Type B pancreatic cell (in vitro differentiated cells): Measurements from ENCODE around the gene BIN1. TPM values are rescaled to one million over a fixed set of nuclear protein-coding genes. Genes with fewer than 3 reads are reported as not detected.

Experiments
- DNase-seq: peaks from one replicate; pipeline ENCODE4 v3.0.0; 2021; ENCODE audit warnings: mixed read lengths; ENCODE audit not compliant: unreplicated experiment; ENCODE audit errors: extremely low spot score
- H3K27ac Mint-ChIP-seq: 2 replicates; pipeline ENCODE4 v1.8.0; 2021; ENCODE audit warnings: mild to moderate bottlenecking, mixed read lengths
- H3K27me3 Mint-ChIP-seq: 2 replicates; pipeline ENCODE4 v1.8.0; 2021; ENCODE audit warnings: mixed read lengths
- H3K36me3 Mint-ChIP-seq: 2 replicates; pipeline ENCODE4 v1.8.0; 2021; ENCODE audit warnings: mixed read lengths
- H3K4me1 Mint-ChIP-seq: one replicate; pipeline ENCODE4 v1.8.0; 2021; ENCODE audit warnings: mixed read lengths; ENCODE audit not compliant: unreplicated experiment
- H3K4me3 Mint-ChIP-seq: 2 replicates; pipeline ENCODE4 v1.8.0; 2021; ENCODE audit warnings: mild to moderate bottlenecking, mixed read lengths
- H3K9me3 Mint-ChIP-seq: 2 replicates; pipeline ENCODE4 v1.8.0; 2021; ENCODE audit warnings: mixed read lengths
- total RNA-seq: library from RNA; stranded (reverse); gene quantifications from 2 replicates; pipeline ENCODE4 v1.2.1, GENCODE V29; 2021; ENCODE audit warnings: low replicate concordance
- TF ChIP-seq, protein P1 (sequence below): fragments of 200-600 bp; sonication (generic); conservative IDR thresholded peaks from 2 replicates; pipeline ENCODE4 v1.5.0; 2021; ENCODE audit warnings: antibody characterized with exemption, mild to moderate bottlenecking

The BIN1 gene
- total RNA-seq, 1 donor from 2014 or later, result 63.4 TPM

DNA sequence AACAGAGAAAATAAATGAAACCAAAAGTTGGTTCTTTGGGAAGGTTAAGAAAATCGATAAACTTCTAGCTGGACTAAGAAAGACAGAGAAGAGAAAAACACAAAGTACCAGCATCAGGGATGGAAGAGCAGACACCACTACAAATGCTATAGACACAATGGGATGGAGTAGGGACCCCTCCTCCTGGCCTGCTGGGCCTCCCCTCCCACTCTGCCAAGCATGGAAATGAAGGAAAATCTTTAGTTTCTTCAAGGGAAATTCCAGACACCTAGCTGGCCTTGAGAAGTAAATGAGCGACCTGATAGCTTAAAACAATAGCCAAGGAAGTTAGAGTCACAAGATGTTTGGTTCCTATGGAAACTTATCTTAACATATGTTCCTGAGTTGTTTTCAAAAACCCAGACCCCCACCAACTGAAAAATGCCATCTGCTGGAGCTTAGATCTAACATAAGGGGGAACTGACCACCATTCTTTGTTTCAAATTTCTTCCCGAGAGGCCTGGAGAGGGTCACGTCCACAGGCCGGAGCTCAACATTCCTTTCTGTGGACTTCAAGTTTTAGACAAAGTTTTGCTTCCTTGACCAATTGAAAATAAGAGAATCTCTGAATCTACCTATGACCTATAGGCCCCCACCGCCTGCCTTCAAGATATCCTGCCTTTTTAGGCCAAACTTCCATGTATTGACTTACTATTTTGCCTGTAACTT, 101.9 kb downstream of the BIN1 start:
- no peak overlapping the region for H3K4me3 Mint-ChIP-seq

DNA sequence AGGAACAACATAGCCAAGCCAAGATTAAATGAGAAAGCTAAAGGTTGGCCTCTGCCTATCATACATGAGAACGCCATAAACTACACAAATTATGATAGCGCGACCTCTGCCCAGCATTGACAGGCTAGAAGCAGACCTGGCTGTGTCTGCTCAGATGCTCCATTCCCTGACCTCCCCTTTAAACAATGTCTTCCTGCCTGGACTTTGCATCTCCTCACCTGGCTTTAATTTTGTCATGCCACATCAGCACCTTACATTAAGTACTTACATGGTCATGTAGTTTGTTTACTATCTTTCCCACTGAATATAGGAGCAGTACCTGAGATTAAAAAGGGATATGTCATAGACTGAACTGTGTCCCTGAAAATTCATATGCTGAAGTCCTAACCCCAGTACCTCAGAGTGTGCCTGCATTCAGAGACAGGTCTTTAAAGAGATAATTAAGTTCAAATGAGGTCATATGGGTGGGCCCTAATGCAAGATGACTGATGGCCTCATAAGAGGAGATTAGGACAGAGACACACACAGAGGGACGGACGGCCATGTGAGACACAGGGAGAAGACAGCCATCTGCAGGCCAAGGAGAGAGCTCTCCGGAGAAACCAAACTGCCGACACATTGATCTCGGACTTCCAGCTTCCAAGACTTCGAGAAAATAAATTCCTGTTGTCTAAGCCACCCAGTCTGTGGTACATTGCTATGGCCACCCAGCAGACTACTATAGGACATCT, 103.7 kb downstream of the BIN1 start:
- Mint-ChIP-seq H3K27ac (peak overlapping the region; percentile 4), H3K36me3 (no peaks in the 10 kb centered on the region), H3K9me3 (no peaks in the 10 kb centered on the region), H3K27me3 (no peaks in the 10 kb centered on the region), H3K4me1 (peaks cover 14% of the 10 kb centered on the region), H3K4me3 (no peak overlapping the region)
- TF ChIP-seq, protein P1, sequence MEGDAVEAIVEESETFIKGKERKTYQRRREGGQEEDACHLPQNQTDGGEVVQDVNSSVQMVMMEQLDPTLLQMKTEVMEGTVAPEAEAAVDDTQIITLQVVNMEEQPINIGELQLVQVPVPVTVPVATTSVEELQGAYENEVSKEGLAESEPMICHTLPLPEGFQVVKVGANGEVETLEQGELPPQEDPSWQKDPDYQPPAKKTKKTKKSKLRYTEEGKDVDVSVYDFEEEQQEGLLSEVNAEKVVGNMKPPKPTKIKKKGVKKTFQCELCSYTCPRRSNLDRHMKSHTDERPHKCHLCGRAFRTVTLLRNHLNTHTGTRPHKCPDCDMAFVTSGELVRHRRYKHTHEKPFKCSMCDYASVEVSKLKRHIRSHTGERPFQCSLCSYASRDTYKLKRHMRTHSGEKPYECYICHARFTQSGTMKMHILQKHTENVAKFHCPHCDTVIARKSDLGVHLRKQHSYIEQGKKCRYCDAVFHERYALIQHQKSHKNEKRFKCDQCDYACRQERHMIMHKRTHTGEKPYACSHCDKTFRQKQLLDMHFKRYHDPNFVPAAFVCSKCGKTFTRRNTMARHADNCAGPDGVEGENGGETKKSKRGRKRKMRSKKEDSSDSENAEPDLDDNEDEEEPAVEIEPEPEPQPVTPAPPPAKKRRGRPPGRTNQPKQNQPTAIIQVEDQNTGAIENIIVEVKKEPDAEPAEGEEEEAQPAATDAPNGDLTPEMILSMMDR, result no peak
- no peak for DNase-seq

More for the DNA sequence above, 101.9 kb downstream of the BIN1 start:
- Mint-ChIP-seq H3K36me3 (no peaks in the 10 kb centered on the region), H3K9me3 (no peaks in the 10 kb centered on the region), H3K27ac (no peak overlapping the region), H3K4me1 (peaks cover 14% of the 10 kb centered on the region), H3K27me3 (no peaks in the 10 kb centered on the region)
- no peak for DNase-seq
- TF ChIP-seq, protein P1, result no peak

DNA sequence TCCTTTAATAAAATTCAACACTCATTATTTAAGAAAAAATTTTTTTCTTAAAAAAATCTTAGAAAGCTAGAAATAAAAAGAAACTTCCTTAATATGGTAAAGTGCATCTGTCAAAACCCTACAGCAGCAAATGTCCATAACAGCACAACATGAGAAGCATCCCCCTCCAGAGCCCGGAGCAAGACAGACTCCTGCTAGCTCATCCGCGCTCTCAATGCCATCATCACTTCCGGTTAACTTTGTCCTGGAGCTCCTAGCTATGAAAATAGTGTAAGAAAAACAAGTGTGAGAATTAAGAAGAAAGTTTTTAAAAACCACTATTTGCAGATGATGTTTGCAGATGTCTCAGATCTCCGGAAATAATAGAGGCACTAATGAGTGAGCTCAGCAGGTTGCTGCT, 105.2 kb downstream of the BIN1 start:
- H3K36me3 Mint-ChIP-seq, result no peaks in the 10 kb centered on the region
- TF ChIP-seq, protein P1, result no peak
- no peak overlapping the region for H3K4me3 Mint-ChIP-seq
- peaks cover 15% of the 10 kb centered on the region for H3K4me1 Mint-ChIP-seq
- no peak for DNase-seq
- no peaks in the 10 kb centered on the region for H3K9me3 Mint-ChIP-seq
- no peak overlapping the region for H3K27ac Mint-ChIP-seq
- H3K27me3 Mint-ChIP-seq, result no peaks in the 10 kb centered on the region

DNA sequence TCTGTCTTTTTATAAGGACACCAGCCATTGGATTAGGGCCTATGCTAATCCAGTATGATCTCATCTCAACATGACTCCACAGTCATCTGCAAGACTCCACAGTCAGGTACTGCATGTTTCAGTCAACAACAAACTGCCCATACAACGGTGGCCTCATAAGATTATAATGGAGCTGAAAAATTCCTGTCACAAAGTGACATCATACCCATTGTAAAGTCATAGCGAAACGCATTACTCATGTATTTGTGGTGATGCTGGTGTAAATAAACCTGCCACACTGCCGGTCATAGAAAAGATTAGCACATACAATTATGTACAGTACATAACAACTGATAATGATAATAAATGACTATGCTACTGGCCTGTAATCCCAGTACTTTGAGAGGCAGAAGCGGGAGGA, 106.0 kb downstream of the BIN1 start:
- TF ChIP-seq, protein P1, result no peak
- H3K27me3 Mint-ChIP-seq, result no peaks in the 10 kb centered on the region
- no peak for DNase-seq
- H3K27ac Mint-ChIP-seq, result peak overlapping the region; percentile 75
- H3K4me3 Mint-ChIP-seq, result no peak overlapping the region
- no peaks in the 10 kb centered on the region for H3K9me3 Mint-ChIP-seq
- H3K4me1 Mint-ChIP-seq, result peaks cover 23% of the 10 kb centered on the region
- H3K36me3 Mint-ChIP-seq, result no peaks in the 10 kb centered on the region

DNA sequence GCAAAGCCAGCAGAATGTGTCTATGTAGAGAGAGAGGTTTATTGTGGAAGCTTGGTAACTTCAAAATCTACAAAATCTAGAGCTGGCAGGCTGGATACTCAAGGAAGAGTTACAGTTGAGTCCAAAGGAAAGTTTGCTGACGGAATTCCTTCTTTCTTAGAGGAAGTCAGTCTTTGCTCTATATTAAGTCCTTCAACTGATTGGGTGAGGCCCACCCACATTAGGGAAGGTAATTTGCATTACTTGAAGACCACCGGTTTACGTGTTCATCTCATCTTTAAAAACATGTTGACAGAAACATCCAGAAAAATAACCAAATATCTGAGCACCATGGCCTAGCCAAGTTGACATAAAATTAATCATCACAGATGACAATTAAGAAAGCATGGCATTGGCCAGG, 106.8 kb downstream of the BIN1 start:
- TF ChIP-seq, protein P1, result no peak
- no peak for DNase-seq
- H3K9me3 Mint-ChIP-seq, result no peaks in the 10 kb centered on the region
- H3K27me3 Mint-ChIP-seq, result no peaks in the 10 kb centered on the region
- no peak overlapping the region for H3K27ac Mint-ChIP-seq
- H3K4me1 Mint-ChIP-seq, result peaks cover 25% of the 10 kb centered on the region
- no peaks in the 10 kb centered on the region for H3K36me3 Mint-ChIP-seq
- H3K4me3 Mint-ChIP-seq, result no peak overlapping the region
